GM23338 (cell line): ENCODE measurements around the gene CEBPE. TPM values are rescaled to one million over a fixed set of nuclear protein-coding genes. Genes with fewer than 3 reads are reported as not detected.

Experiments used
- ATAC-seq: fragments of 200-7000 bp; cut with Tn5 transposase; 3 replicates; pipeline ENCODE4 v1.9.1; 2020
- DNase-seq: peaks from one replicate; pipeline ENCODE4 v3.0.0-alpha.2; 2015; ENCODE audit warnings: low spot score
- H2AFZ ChIP-seq: fragments of 200-600 bp; sonication (generic); 2 replicates; pipeline ENCODE4 v1.8.0; 2016; ENCODE audit warnings: antibody characterized with exemption, mild to moderate bottlenecking, moderate library complexity
- H3F3A ChIP-seq: fragments of 200-600 bp; sonication (generic); replicated peaks from 2 replicates; pipeline ENCODE4 v1.8.0; 2017; ENCODE audit warnings: antibody characterized with exemption, mixed run types, low read depth
- H3K27ac ChIP-seq: fragments of 200-600 bp; sonication (generic); 2 replicates; pipeline ENCODE4 v1.6.1; 2016; ENCODE audit warnings: low read depth
- H3K27me3 ChIP-seq: fragments of 200-600 bp; sonication (generic); 2 replicates; pipeline ENCODE4 v1.8.0; 2016; ENCODE audit warnings: mild to moderate bottlenecking, mixed run types, moderate library complexity; ENCODE audit not compliant: insufficient read depth
- H3K36me3 ChIP-seq: fragments of 200-600 bp; sonication (generic); 2 replicates; pipeline ENCODE4 v1.8.0; 2016; ENCODE audit warnings: mild to moderate bottlenecking; ENCODE audit not compliant: insufficient read depth
- H3K4me1 ChIP-seq: fragments of 200-600 bp; sonication (generic); 2 replicates; pipeline ENCODE4 v1.8.0; 2016; ENCODE audit warnings: mild to moderate bottlenecking, moderate library complexity; ENCODE audit not compliant: insufficient read depth
- H3K4me2 ChIP-seq: fragments of 200-600 bp; sonication (generic); 2 replicates; pipeline ENCODE4 v1.7.1; 2017; ENCODE audit warnings: mixed run types
- H3K4me3 ChIP-seq: fragments of 200-600 bp; sonication (generic); 2 replicates; pipeline ENCODE4 v1.6.1; 2016; ENCODE audit warnings: mixed run types
- H3K79me2 ChIP-seq: fragments of 200-600 bp; sonication (generic); replicated peaks from 2 replicates; pipeline ENCODE4 v1.8.0; 2017; ENCODE audit warnings: mild to moderate bottlenecking; ENCODE audit not compliant: insufficient read depth
- H3K9me2 ChIP-seq: fragments of 200-600 bp; sonication (generic); 2 replicates; pipeline ENCODE4 v1.8.0; 2017; ENCODE audit not compliant: insufficient read depth
- H4K20me1 ChIP-seq: fragments of 200-600 bp; sonication (generic); replicated peaks from 2 replicates; pipeline ENCODE4 v1.8.0; 2017; ENCODE audit warnings: mild to moderate bottlenecking; ENCODE audit not compliant: insufficient read depth
- H3K27ac Mint-ChIP-seq: 2 replicates; pipeline ENCODE4 v1.8.0; 2020; ENCODE audit warnings: inconsistent platforms, mild to moderate bottlenecking, moderate library complexity, mixed read lengths
- H3K27me3 Mint-ChIP-seq: 3 replicates; pipeline ENCODE4 v1.8.0; 2022; ENCODE audit warnings: low read depth, mild to moderate bottlenecking, moderate library complexity, mixed read lengths, inconsistent platforms; ENCODE audit not compliant: insufficient read depth, poor library complexity
- H3K36me3 Mint-ChIP-seq: 3 replicates; pipeline ENCODE4 v1.8.0; 2021; ENCODE audit warnings: low read depth, mild to moderate bottlenecking, inconsistent platforms, moderate library complexity, mixed read lengths
- H3K4me1 Mint-ChIP-seq: 3 replicates; pipeline ENCODE4 v1.8.0; 2020; ENCODE audit warnings: mild to moderate bottlenecking, inconsistent platforms, mixed read lengths
- H3K4me3 Mint-ChIP-seq: 3 replicates; pipeline ENCODE4 v1.8.0; 2021; ENCODE audit warnings: moderate library complexity, mild to moderate bottlenecking, inconsistent platforms, mixed read lengths
- H3K9me3 Mint-ChIP-seq: 3 replicates; pipeline ENCODE4 v1.8.0; 2020; ENCODE audit warnings: moderate library complexity, mild to moderate bottlenecking, inconsistent platforms, mixed read lengths
- CREB1 ChIP-seq: fragments of 250-450 bp; sonication (Bioruptor Pico); IDR thresholded peaks from 2 replicates; pipeline ENCODE4 v1.5.0; 2020; ENCODE audit warnings: low read depth, mild to moderate bottlenecking, moderate library complexity
- CTCF ChIP-seq, 2 experiments: fragments of 200-600 bp in 1 of 2; sonication (generic) in 1 of 2; conservative IDR thresholded peaks; 2 replicates each; pipeline versions ENCODE4 v1.5.1 to v1.6.1; 2016 to 2017; ENCODE audit warnings: antibody characterized with exemption in 2 of 2, low read depth in 2 of 2, mild to moderate bottlenecking in 2 of 2, moderate library complexity in 1 of 2
- EZH2 ChIP-seq: fragments of 200-600 bp; sonication (generic); IDR thresholded peaks from one replicate; pipeline ENCODE4 v1.8.0; 2017; ENCODE audit warnings: antibody characterized with exemption, mild to moderate bottlenecking, low read depth; ENCODE audit not compliant: unreplicated experiment
- EZH2phosphoT487 ChIP-seq: fragments of 200-600 bp; sonication (generic); IDR thresholded peaks from one replicate; pipeline ENCODE4 v1.8.1; 2018; ENCODE audit warnings: antibody characterized with exemption; ENCODE audit not compliant: unreplicated experiment
- JUNB ChIP-seq: IDR thresholded peaks from one replicate; pipeline ENCODE4 v1.6.1; 2016; ENCODE audit warnings: antibody characterized with exemption; ENCODE audit not compliant: unreplicated experiment
- NANOG ChIP-seq: IDR thresholded peaks from 2 replicates; pipeline ENCODE4 v1.6.1; 2016; ENCODE audit warnings: antibody characterized with exemption, borderline replicate concordance
- POLR2AphosphoS5 ChIP-seq: IDR thresholded peaks from 2 replicates; pipeline ENCODE4 v1.6.1; 2016; ENCODE audit warnings: antibody characterized with exemption, low read depth
- STAT1 ChIP-seq: IDR thresholded peaks from one replicate; pipeline ENCODE4 v1.6.1; 2016; ENCODE audit warnings: antibody characterized with exemption; ENCODE audit not compliant: unreplicated experiment
- ZNF114 ChIP-seq: fragments of 250-450 bp; sonication (Bioruptor Pico); IDR thresholded peaks from 2 replicates; pipeline ENCODE4 v1.5.0; 2020; ENCODE audit warnings: mild to moderate bottlenecking, moderate library complexity
- ZNF331 ChIP-seq: fragments of 250-450 bp; sonication (Bioruptor Pico); IDR thresholded peaks from 2 replicates; pipeline ENCODE4 v1.5.0; 2020; ENCODE audit warnings: low read depth, mild to moderate bottlenecking, moderate library complexity
- ZNF462 ChIP-seq: fragments of 250-450 bp; sonication (Bioruptor Pico); IDR thresholded peaks from 2 replicates; pipeline ENCODE4 v1.5.0; 2020; ENCODE audit warnings: mild to moderate bottlenecking, moderate library complexity
- polyA plus RNA-seq: library from polyadenylated mRNA; unstranded; fragments of >200 nt; fragmentation: Nextera tagmentation; extraction: Ambion mirVana; gene quantifications from 2 replicates; pipeline ENCODE4 v1.2.1, GENCODE V29; 2016
- total RNA-seq: library from RNA; depleted of rRNA; stranded (reverse); fragments of >200 nt; shearing (Covaris generic); gene quantifications from 2 replicates; pipeline ENCODE4 v1.2.3, GENCODE V29; 2014
- TF ChIP-seq, protein P1 (sequence below): IDR thresholded peaks from 2 replicates; pipeline ENCODE4 v1.6.1; 2016; ENCODE audit warnings: antibody characterized with exemption
- TF ChIP-seq, protein P2 (sequence below): IDR thresholded peaks from one replicate; pipeline ENCODE4 v1.6.1; 2018; ENCODE audit warnings: antibody characterized with exemption; ENCODE audit not compliant: unreplicated experiment

CEBPE gene
- total and polyA plus RNA-seq, 2 experiments from 2014 or later: not detected

- H3K36me3 ChIP-seq: peaks cover 9% of the 10 kb centered on the region; the same call in 1 of the 2 replicates
- H3F3A ChIP-seq: peaks cover 11% of the 10 kb centered on the region; the same call in 1 of the 2 replicates
- peaks cover 39% of the 10 kb centered on the region for H3K4me1 Mint-ChIP-seq
- no peak overlapping the region for H3K4me3 Mint-ChIP-seq
- no peak overlapping the region for H3K4me3 ChIP-seq
- H3K9me2 ChIP-seq: no peaks in the 10 kb centered on the region
- peaks cover 13% of the 10 kb centered on the region for H4K20me1 ChIP-seq
- H3K9me3 Mint-ChIP-seq: no peaks in the 10 kb centered on the region
- H3K27ac ChIP-seq: no peak overlapping the region
- peaks cover 9% of the 10 kb centered on the region; the same call in 1 of the 2 replicates for H3K79me2 ChIP-seq
- H3K4me2 ChIP-seq: no peak overlapping the region
- H2AFZ ChIP-seq: no peak overlapping the region
- DNase-seq: no peak
- no peak overlapping the region for H3K27ac Mint-ChIP-seq
- TF ChIP-seq EZH2phosphoT487 (no peak), STAT1 (no peak), ZNF462 (no peak), ZNF331 (CRISPR knock-in tag) (no peak), EZH2 (no peak), CREB1 (CRISPR knock-in tag) (no peak), CTCF (conservative IDR thresholded peaks at IDR 0.05; ENCODE audit: low read depth in 2 of 2) (no peak), ZNF114 (CRISPR knock-in tag) (no peak), NANOG (no peak), JUNB (no peak), POLR2AphosphoS5 (no peak)
- TF ChIP-seq, protein P1, sequence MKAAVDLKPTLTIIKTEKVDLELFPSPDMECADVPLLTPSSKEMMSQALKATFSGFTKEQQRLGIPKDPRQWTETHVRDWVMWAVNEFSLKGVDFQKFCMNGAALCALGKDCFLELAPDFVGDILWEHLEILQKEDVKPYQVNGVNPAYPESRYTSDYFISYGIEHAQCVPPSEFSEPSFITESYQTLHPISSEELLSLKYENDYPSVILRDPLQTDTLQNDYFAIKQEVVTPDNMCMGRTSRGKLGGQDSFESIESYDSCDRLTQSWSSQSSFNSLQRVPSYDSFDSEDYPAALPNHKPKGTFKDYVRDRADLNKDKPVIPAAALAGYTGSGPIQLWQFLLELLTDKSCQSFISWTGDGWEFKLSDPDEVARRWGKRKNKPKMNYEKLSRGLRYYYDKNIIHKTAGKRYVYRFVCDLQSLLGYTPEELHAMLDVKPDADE: no peak
- TF ChIP-seq, protein P2, sequence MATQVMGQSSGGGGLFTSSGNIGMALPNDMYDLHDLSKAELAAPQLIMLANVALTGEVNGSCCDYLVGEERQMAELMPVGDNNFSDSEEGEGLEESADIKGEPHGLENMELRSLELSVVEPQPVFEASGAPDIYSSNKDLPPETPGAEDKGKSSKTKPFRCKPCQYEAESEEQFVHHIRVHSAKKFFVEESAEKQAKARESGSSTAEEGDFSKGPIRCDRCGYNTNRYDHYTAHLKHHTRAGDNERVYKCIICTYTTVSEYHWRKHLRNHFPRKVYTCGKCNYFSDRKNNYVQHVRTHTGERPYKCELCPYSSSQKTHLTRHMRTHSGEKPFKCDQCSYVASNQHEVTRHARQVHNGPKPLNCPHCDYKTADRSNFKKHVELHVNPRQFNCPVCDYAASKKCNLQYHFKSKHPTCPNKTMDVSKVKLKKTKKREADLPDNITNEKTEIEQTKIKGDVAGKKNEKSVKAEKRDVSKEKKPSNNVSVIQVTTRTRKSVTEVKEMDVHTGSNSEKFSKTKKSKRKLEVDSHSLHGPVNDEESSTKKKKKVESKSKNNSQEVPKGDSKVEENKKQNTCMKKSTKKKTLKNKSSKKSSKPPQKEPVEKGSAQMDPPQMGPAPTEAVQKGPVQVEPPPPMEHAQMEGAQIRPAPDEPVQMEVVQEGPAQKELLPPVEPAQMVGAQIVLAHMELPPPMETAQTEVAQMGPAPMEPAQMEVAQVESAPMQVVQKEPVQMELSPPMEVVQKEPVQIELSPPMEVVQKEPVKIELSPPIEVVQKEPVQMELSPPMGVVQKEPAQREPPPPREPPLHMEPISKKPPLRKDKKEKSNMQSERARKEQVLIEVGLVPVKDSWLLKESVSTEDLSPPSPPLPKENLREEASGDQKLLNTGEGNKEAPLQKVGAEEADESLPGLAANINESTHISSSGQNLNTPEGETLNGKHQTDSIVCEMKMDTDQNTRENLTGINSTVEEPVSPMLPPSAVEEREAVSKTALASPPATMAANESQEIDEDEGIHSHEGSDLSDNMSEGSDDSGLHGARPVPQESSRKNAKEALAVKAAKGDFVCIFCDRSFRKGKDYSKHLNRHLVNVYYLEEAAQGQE: no peak
- ATAC-seq: no peak
- peaks cover 68% of the 10 kb centered on the region for H3K36me3 Mint-ChIP-seq
- H3K27me3 ChIP-seq: no peaks in the 10 kb centered on the region
- peaks cover 13% of the 10 kb centered on the region for H3K27me3 Mint-ChIP-seq
- peaks cover 39% of the 10 kb centered on the region for H3K4me1 ChIP-seq
These were observed 45.2 kb upstream of the CEBPE start for GRCh38 chr14:23164250-23164649.
